ENCODE data around the gene PLEKHF1. TPM values are rescaled to one million over a fixed set of nuclear protein-coding genes. Genes with fewer than 3 reads are reported as not detected.

The PLEKHF1 gene
- total RNA-seq, 4 donors from 2014 or later: 69.1 to 164 (median 135) TPM

GRCh38 chr19:29639086-29639485, 26.2 kb upstream of the PLEKHF1 start:
- in situ Hi-C loops (cut with MboI; ENCODE audit: low sequenced_read_pairs in 4 of 4) (no loop called here), intact Hi-C loops (cut with DNase I; ENCODE audit: low total_unique reads) (no loop called here)
- Histone ChIP-seq H3K27me3 (no peaks in the 10 kb centered on the region), H3K9me3 (no peaks in the 10 kb centered on the region), H3K4me3 (no peak overlapping the region), H3K4me1 (no peaks in the 10 kb centered on the region), H3K36me3 (no peaks in the 10 kb centered on the region), H3K27ac (no peak overlapping the region)
- ATAC-seq (no peak), DNase-seq (no peak)
- TF ChIP-seq CTCF (IDR thresholded peaks at IDR 0.05 in 4 of 5, conservative IDR thresholded peaks at IDR 0.05 in 1 of 5) (no peak), POLR2A (IDR thresholded peaks at IDR 0.05) (no peak)

- intact Hi-C loops (cut with DNase I; ENCODE audit: low total_unique reads) (no loop called here), in situ Hi-C loops (cut with MboI; ENCODE audit: low sequenced_read_pairs in 4 of 4) (no loop called here)
- DNase-seq (no peak), ATAC-seq (no peak)
- no peaks in the 10 kb centered on the region for H3K36me3 ChIP-seq
- H3K4me1 ChIP-seq: no peaks in the 10 kb centered on the region
- H3K27ac ChIP-seq: no peak overlapping the region
- no peak overlapping the region for H3K4me3 ChIP-seq
- TF ChIP-seq CTCF (IDR thresholded peaks at IDR 0.05 in 4 of 5, conservative IDR thresholded peaks at IDR 0.05 in 1 of 5) (no peak), POLR2A (IDR thresholded peaks at IDR 0.05) (no peak)
- H3K27me3 ChIP-seq: no peaks in the 10 kb centered on the region
- H3K9me3 ChIP-seq: no peaks in the 10 kb centered on the region
Measured at GRCh38 chr19:29640231-29640630, 25.0 kb upstream of the PLEKHF1 start.

GRCh38 chr19:29641597-29641996, 23.7 kb upstream of the PLEKHF1 start:
- in situ Hi-C loops (cut with MboI; ENCODE audit: low sequenced_read_pairs in 4 of 4): no loop called here
- ATAC-seq: no peak

GRCh38 chr19:29643361-29643935, 21.8 kb upstream of the PLEKHF1 start:
- Histone ChIP-seq H3K4me1 (peaks cover 8 to 9% of the 10 kb centered on the region in 2 donors), H3K27me3 (no peaks in the 10 kb centered on the region), H3K36me3 (no peaks in the 10 kb centered on the region), H3K9me3 (no peaks in the 10 kb centered on the region), H3K4me3 (no peak overlapping the region), H3K27ac (no peak overlapping the region)
- no peak for TF ChIP-seq POLR2A (IDR thresholded peaks at IDR 0.05)
- TF ChIP-seq CTCF (IDR thresholded peaks at IDR 0.05 in 4 of 5, conservative IDR thresholded peaks at IDR 0.05 in 1 of 5): no peak
- intact Hi-C loops (cut with DNase I; ENCODE audit: low total_unique reads) (no loop called here), in situ Hi-C loops (cut with MboI; ENCODE audit: low sequenced_read_pairs in 4 of 4) (no loop called here)
- no peak for ATAC-seq
- no peak for DNase-seq

More at GRCh38 chr19:29641597-29641996, 23.7 kb upstream of the PLEKHF1 start:
- Histone ChIP-seq H3K4me1 (peaks cover 8 to 9% of the 10 kb centered on the region in 2 donors), H3K27ac (no peak overlapping the region), H3K36me3 (no peaks in the 10 kb centered on the region), H3K27me3 (no peaks in the 10 kb centered on the region), H3K4me3 (no peak overlapping the region), H3K9me3 (no peaks in the 10 kb centered on the region)
- intact Hi-C loops (cut with DNase I; ENCODE audit: low total_unique reads): no loop called here
- DNase-seq: no peak
- TF ChIP-seq POLR2A (IDR thresholded peaks at IDR 0.05) (no peak), CTCF (IDR thresholded peaks at IDR 0.05 in 4 of 5, conservative IDR thresholded peaks at IDR 0.05 in 1 of 5) (no peak)

- ATAC-seq (no peak), DNase-seq (no peak)
- intact Hi-C loops (cut with DNase I; ENCODE audit: low total_unique reads) (no loop called here), in situ Hi-C loops (cut with MboI; ENCODE audit: low sequenced_read_pairs in 4 of 4) (no loop called here)
- H3K36me3 ChIP-seq: no peaks in the 10 kb centered on the region
- H3K4me1 ChIP-seq: peaks cover 8 to 9% of the 10 kb centered on the region in 2 donors
- H3K27ac ChIP-seq: no peak overlapping the region
- no peaks in the 10 kb centered on the region for H3K27me3 ChIP-seq
- H3K4me3 ChIP-seq: no peak overlapping the region
- no peaks in the 10 kb centered on the region for H3K9me3 ChIP-seq
- TF ChIP-seq CTCF (IDR thresholded peaks at IDR 0.05 in 4 of 5, conservative IDR thresholded peaks at IDR 0.05 in 1 of 5) (no peak), POLR2A (IDR thresholded peaks at IDR 0.05) (no peak)
Measured at GRCh38 chr19:29644210-29644609, 21.1 kb upstream of the PLEKHF1 start.

All from gastrocnemius medialis (tissue), 4 donors.